CD4-positive, alpha-beta T cell treated with Interleukin-12 subunit alpha and Interleukin-12 subunit beta, for 1 hour (primary cell): ENCODE measurements around the gene HSPA13.
"Not testable (repeated sequence)": the region's sequence is repeated elsewhere in the genome, so short reads cannot be mapped to it uniquely, and the experiment has no call there.

ENCODE experiments used
- DNase-seq: peaks from one replicate; pipeline ENCODE4 v3.0.0-alpha.2; 2020

HSPA13 gene

GRCh38 chr21:14382835-14383595, at the start of gene HSPA13:
HSPA13 (minus strand) TSS chr21:14383146; CDS start chr21:14383119, 27 bp downstream.
- peak; percentile 99 for DNase-seq

- DNase-seq, result no peak
These were observed 36.0 kb upstream of the HSPA13 start for GRCh38 chr21:14418920-14419319.

DNA sequence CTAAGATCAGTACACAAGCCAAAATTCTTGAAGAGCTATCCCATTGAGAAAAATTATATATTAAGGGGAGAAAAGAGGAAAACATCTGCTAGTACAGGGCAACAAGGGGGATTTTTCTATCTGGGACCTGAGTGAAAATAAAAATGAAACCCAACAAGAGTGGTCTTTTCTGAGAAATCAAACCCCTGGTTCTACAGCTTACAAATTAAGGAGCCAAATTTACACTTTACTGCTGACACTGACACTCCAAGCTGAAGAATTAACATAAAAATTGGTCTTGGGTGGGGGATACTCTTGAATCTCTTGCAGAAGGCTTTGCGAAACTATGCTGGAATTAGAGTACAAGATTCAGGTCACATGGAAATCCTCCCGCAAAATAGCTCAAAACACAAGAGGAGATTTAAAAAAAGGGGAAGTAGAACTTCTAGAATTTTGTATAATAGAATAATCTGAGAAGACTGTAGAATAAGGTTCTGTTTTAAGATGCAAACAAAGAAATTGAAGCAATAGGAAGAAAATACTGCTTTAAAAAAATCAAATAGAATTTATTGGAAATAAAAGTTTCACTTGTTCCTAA, 32.1 kb upstream of the HSPA13 start:
- DNase-seq, result no peak

GRCh38 chr21:14405962-14406361, 23.0 kb upstream of the HSPA13 start:
- DNase-seq, result no peak

GRCh38 chr21:14405225-14405624, 22.3 kb upstream of the HSPA13 start:
- no peak for DNase-seq

DNA sequence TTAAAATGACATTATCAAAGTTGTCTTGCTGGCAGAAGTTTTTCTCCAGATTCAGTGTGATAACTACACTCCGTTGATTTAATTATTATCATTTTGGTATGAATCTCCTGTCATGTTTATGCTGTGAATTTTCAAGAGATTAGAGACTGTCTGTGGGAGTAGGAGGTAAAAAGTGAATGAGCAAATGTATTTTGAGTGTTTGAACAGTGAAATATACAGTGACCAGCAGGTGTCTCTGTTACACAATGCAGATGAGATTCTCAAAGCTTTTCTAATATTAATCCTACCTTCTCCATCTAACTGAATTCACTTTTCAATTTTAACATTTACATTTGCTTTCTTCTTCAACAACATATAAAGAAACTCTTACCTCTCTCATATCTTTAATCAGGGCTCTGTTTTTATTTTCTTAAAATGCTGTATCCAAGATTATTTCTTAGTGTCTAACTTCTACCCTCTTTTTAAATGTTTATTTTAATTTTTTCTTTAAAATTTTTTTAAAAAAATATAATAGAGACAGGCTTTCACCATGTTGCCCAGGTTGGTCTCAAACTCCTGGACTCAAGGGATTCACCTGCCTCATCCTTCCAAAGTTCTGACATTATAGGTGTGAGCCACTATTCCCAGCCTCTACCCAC, 20.9 kb upstream of the HSPA13 start:
- DNase-seq, result peak; percentile 43

- no peak for DNase-seq
These were observed 18.3 kb upstream of the HSPA13 start for GRCh38 chr21:14401217-14401616.

DNA sequence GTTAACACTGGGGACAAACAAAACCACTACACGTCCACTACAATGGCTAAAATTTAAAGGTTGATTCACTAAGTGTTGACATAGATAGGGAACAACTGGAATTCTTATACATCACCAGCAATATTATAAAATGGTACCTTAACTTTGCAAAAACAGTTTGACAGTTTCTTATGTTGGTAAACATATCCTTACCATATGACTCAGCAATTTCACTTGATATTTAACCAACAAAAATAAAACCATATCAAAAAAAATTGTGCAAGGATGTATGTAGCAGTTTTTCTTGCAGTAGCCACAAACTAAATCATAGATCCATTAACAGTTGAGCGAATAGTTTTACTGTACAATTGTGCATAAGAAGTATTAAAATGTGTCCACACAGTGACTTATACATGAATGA, 5.3 kb upstream of the HSPA13 start:
- no peak for DNase-seq

- no peak for DNase-seq
These were observed 1.5 kb upstream of the HSPA13 start for GRCh38 chr21:14384453-14384852.

DNA sequence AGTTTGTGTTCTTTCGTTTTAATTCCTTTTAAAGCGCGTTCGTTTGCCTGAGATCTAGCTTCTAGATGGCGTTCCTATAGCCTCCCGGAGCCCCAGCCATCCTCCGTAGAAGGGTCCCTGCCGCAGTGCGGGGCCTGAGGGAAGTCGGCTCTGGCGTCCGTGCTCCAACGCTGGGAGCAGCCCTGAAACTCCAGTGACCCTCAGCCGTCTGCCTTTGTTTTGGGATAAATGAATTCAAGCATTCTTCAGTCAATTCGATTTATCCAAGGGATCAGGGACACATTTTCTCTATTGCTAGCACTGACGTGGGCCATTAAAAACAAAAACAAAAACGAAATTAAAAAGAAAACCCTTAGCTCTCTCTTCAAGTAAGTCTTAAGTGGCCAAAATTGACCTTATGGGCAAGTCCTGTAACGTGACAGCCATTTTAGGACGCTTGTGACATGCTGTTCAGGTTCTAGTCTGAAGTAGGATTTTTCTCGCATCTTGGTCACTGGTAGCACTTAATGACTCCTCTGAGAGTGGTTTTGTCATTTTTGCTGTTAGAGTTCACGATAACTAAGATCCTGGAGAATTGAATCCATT, 742 bp upstream of the HSPA13 start:
- peak; percentile 21 for DNase-seq

GRCh38 chr21:14382486-14382834, 486 bp downstream of the HSPA13 start:
- DNase-seq, result no peak

DNA sequence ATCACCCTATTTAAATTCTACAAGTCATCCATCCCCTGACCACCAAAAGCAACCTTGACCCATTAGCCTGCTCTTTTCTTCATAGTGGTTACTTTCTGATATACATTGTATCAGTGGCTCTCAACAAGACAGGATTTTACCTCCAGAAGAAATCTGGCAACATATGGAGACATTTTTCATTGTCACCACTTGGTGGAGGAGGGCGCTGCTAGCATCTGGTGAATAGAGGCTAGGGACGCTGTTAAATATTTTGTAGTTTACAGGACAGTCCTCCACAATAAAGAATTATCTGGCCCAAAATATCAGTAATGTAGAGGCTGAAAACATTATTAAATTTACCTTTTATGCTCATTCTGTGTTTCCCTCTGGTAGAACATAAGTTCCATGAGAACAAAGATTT, 6.1 kb downstream of the HSPA13 start:
- DNase-seq, result no peak

- DNase-seq, result no peak
These were observed 15.9 kb downstream of the HSPA13 start for GRCh38 chr21:14366998-14367397.

DNA sequence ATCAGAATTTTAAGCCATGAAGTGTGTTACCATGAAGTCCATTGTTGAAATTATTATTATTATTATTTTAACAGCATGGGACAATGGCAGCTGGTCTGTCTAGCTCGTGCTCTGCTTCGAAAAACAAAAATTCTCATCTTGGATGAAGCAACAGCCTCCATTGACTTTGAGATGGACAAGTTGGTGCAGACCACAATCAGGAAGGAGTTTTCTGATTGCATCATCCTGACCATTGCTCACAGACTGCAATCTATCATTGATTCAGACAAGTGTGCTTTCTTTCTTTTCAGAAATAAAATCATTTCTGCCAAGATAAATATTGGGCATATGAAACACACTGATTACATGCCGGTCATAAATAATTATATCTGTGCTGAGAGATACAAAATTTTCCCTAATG, 21.0 kb downstream of the HSPA13 start:
- DNase-seq, result no peak

GRCh38 chr21:14358775-14359174, 24.2 kb downstream of the HSPA13 start:
- no peak for DNase-seq

- no peak for DNase-seq
These were observed 26.2 kb downstream of the HSPA13 start for GRCh38 chr21:14356746-14357145.

DNA sequence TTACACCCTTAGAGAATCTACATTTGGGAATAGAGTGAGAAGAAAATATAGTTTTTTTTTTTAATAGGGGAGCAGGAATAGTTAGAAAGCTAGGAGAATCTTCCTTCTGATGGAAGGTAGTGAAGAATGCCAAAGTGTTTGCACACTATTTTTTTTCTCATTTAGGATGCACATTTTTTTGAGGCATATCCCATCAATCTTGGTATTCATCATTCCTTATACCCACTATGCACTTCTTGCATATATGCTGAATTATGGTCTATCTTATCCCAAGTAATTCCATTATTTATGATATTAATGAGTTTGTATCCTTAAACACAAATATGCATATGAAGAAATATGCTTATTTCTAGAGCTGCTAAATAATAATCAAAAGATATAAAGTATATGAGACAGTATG, 28.4 kb downstream of the HSPA13 start:
- DNase-seq, result no peak

GRCh38 chr21:14353726-14354125, 29.2 kb downstream of the HSPA13 start:
- no peak for DNase-seq

DNA sequence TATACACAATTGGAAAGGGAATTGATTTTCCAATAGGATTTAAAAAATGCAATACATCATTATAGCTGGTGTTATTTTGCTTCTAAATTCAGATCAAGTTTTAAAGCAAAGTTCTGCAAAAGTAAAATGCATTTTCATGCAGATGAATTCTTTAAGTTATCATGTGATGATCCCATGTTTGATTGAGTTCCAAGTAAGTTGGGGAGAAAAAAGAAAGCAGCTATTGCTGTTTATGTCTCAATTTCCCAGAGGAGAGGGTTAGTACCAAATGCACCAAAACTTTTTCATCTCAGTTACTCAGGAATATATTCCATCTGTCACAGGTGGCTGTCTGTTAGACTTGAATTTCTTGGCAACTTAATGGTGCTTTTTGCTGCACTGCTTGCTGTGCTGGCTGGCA, 29.7 kb downstream of the HSPA13 start:
- no peak for DNase-seq

- DNase-seq, result not testable (repeated sequence)
These were observed 55.6 kb downstream of the HSPA13 start for GRCh38 chr21:14327346-14327745.

- no peak for DNase-seq
These were observed 57.4 kb downstream of the HSPA13 start for GRCh38 chr21:14325595-14325994.
